ENCODE data around the gene HOPX.
"Not testable (repeated sequence)": the region's sequence is repeated elsewhere in the genome, so short reads cannot be mapped to it uniquely, and the experiment has no call there.

Gene HOPX

GRCh38 chr4:56688094-56688647, 7.1 kb upstream of the HOPX start:
- no peak for DNase-seq (ENCODE audit: low read depth, low spot score)

GRCh38 chr4:56686537-56687231, 5.6 kb upstream of the HOPX start:
- no peak for DNase-seq (ENCODE audit: low read depth, low spot score)

- no peak for DNase-seq (ENCODE audit: low read depth, low spot score)
These were observed 3.4 kb upstream of the HOPX start for GRCh38 chr4:56684320-56685050.

DNA sequence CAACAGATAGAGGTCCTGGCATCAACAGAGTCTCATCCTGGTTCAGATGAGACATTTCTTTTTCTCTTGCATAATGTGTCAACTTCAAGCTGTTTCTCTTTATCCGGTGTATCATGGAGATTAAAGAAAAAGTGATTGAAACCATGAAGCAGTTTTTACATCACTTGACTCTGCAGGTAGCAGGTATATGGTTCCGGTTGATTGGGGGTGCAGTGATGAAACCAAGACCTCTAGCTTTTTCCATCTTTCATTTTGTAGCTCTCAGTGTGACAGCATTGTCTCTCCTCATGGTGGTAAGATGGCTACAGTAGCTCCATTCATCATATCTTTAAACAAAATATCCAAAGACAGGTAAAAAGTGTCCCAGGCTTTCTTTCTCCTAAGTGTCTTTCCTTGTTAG, 2.4 kb upstream of the HOPX start:
- DNase-seq (ENCODE audit: low read depth, low spot score), result no peak

DNA sequence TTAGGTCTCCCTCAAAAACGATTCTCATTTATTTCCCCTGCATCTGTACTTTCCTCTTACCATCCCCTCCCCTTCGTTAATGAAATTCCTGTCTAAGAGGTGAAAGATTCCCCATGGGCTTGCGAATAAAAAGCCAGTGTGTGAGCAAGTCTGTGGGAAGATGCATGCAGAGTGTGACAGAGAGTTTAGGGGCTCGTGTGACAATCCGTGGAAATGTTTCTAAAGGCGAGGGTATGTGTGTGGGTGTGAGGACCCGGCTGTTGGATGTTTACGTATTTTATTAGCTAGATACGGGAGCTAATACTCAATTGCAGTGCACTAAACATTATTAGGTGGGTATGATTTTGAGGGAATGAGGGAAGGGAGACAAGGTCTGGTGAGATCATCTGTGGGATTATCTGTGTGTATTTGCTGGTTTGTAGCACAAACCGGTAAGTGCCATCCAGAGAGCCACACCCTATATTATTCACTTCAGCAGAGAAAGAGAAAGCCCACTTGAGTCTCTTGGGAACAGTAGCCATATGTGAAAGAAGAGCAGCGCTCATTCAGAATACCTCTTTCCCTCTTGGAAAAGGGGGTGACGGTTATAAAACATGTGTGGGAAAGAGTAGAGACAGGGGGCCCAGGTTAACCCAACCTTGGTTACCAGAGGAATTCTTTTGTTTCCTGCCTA, 893 bp upstream of the HOPX start:
- no peak for DNase-seq (ENCODE audit: low read depth, low spot score)

DNA sequence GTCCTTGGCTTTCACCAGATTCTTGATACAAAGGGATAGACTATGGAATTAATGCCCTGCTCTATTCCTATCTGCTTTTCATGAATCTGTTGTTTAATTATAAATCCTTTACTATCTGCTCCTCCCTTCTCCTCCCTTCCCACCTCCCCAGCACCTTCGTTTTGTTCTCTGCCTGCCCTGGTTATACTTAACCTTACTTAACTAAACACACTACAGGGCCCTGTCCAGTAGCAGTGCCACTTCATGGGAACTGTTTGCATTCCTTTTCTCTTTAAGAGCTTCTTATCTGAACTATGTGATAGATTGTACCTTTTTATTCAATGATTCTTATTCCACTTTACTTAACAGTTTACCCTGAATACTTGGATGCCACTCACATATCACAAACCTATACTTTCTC, 830 bp downstream of the HOPX start:
- DNase-seq (ENCODE audit: low read depth, low spot score), result no peak

- DNase-seq (ENCODE audit: low read depth, low spot score), result no peak
These were observed 3.4 kb downstream of the HOPX start for GRCh38 chr4:56677711-56678110.

- no peak for DNase-seq (ENCODE audit: low read depth, low spot score)
These were observed 6.1 kb downstream of the HOPX start for GRCh38 chr4:56674984-56675383.

- DNase-seq (ENCODE audit: low read depth, low spot score), result no peak
These were observed 9.2 kb downstream of the HOPX start for GRCh38 chr4:56671860-56672259.

- no peak for DNase-seq (ENCODE audit: low read depth, low spot score)
These were observed 9.7 kb downstream of the HOPX start for GRCh38 chr4:56671373-56671772.

DNA sequence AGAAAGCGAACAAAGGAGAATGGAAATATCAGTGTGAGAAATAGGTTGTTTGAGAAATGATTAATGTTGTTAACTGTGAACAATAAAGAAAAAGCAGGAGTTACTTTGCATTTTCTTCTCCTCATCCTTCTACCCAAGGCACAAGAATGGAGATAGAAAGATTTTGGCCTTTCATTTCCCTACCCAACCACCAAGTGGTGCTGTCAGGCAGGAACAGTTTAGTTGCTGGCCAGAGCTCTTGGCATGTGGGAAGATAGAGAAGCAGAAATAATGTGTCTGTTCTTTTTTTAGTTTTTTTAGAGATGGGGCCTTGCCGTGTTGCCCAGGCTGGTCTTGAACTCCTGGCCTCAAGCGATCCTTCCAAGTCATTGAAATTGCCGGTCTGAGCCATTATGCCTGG, 12.8 kb downstream of the HOPX start:
- peak; percentile 60 for DNase-seq (ENCODE audit: low read depth, low spot score)

DNA sequence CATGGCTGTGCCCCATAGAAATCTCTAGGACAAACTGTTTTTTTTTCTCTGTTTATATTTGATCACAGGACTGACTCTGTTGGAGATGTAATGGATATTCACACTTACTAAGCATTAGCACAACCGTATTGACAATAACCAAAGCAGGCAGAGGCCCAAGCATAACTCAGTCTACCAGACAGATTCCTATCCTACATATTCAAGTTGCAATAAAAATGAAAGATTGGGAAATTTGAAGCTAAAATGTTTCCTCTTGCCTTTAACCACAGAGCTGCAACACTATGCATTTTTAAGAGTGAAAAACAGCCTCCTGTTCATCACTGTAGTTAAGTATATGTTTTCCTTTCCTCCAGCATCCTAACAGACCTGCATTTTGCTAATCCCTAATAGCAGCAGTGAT, 13.7 kb downstream of the HOPX start:
- DNase-seq (ENCODE audit: low read depth, low spot score), result not testable (repeated sequence)

- no peak for DNase-seq (ENCODE audit: low read depth, low spot score)
These were observed 14.8 kb downstream of the HOPX start for GRCh38 chr4:56666279-56666678.

DNA sequence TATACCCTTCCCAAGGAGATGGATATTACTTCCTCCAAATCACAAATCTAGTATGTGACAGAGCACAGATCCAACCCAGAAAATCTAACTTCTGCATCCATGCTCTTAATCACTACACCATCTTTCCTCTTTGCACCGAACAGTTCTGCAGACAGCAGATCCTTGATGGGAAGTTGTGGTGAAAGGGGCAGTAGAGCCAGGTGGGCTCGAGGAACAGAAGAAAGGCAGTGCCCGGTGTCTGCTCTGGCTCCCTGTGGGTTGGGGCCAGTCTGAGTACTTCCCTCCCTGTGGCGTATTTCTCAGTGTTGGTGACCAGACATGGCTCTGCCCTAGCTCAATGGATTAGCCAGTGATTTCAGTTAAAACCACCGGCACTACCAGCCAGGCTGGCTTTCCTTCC, 15.3 kb downstream of the HOPX start:
- DNase-seq (ENCODE audit: low read depth, low spot score), result no peak

DNA sequence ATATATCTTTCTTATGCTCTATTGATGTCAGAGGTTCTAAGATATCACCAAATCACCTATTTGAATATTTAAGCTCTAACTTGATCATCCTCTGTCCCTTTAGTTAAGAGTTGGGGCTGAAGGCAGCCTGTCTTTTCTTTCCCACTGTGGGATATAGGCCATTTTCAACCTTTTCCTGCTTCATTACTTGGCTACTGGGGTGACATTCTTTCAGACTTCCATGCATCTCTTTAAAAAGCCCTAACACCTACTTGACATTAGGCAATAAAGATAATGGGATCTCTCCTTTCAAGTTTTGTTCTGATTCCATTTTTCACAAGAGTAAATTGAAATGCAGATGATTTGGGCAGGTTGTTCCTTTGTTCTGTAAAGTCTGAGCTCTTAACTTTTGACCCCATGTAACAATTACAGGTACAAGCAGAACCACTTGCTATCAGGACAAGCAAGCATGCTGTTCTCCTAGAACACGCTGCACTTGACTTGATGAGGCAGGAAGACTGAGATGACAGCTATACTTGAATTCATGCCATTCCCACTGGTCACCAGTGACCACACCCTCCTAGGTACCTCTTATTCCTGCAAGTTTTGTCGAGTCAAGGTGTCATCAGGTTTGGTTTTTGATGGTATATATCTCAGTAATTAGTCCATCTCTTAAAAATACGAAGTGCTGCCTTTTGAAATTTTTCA, 18.2 kb downstream of the HOPX start:
- DNase-seq (ENCODE audit: low read depth, low spot score), result peak; percentile 50

GRCh38 chr4:56659946-56660345, 21.1 kb downstream of the HOPX start:
- no peak for DNase-seq (ENCODE audit: low read depth, low spot score)

- DNase-seq (ENCODE audit: low read depth, low spot score), result no peak
These were observed 22.6 kb downstream of the HOPX start for GRCh38 chr4:56658528-56658927.

DNA sequence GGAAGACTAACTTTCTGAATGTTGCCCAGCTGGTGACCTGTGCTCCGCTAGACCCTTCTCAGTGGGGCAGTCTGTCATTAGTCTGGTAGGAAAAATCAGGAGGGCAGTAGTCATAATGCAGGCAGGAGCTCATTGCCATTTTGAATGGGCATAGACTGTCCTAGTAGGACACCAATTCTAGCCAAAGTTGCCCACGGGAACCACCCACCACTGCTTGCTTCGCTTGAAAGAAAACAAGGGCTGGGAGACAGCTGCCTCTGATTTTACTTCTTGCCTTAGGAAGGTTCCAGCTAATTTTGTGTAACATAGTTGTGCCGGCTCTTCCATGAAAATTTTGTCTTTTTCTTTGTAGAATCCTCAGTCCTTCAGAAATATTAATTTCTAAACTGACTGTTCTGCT, 23.3 kb downstream of the HOPX start:
- no peak for DNase-seq (ENCODE audit: low read depth, low spot score)

GRCh38 chr4:56657128-56657527, 24.0 kb downstream of the HOPX start:
- DNase-seq (ENCODE audit: low read depth, low spot score), result no peak

GRCh38 chr4:56656346-56656643, 24.8 kb downstream of the HOPX start:
- DNase-seq (ENCODE audit: low read depth, low spot score), result peak; percentile 22

- DNase-seq (ENCODE audit: low read depth, low spot score), result peak; percentile 36
These were observed 25.3 kb downstream of the HOPX start for GRCh38 chr4:56655627-56656345.
